Prostate gland (tissue), 2 donors: ENCODE measurements around the gene SUSD5. TPM values are rescaled to one million over a fixed set of nuclear protein-coding genes. Genes with fewer than 3 reads are reported as not detected.

ENCODE experiments used
- DNase-seq: peaks from one replicate; pipeline ENCODE4 v3.0.0-alpha.2; 2019; ENCODE audit warnings: low spot score
- H3K27ac ChIP-seq, 2 donors: fragments of 200-600 bp; sonication (generic); 2 replicates each; pipeline ENCODE4 v1.5.1; 2017 to 2019
- H3K27me3 ChIP-seq: fragments of 200-600 bp; sonication (generic); replicated peaks from 2 replicates; pipeline ENCODE4 v1.5.1; 2019; ENCODE audit not compliant: insufficient read depth
- H3K36me3 ChIP-seq, 2 donors: fragments of 200-600 bp; sonication (generic); 1 replicate in 1 of 2; 2 replicates in 1 of 2; pipeline versions ENCODE4 v1.5.1 to v1.8.1; 2017 to 2019
- H3K4me1 ChIP-seq: fragments of 200-600 bp; sonication (generic); replicated peaks from 2 replicates; pipeline ENCODE4 v1.5.1; 2019
- H3K4me3 ChIP-seq, 2 donors: fragments of 200-600 bp; sonication (generic); 2 replicates each; pipeline ENCODE4 v1.5.1; 2017 to 2019
- H3K9me3 ChIP-seq: fragments of 200-600 bp; sonication (generic); 2 replicates; pipeline ENCODE4 v1.5.1; 2017
- POLR2A ChIP-seq: fragments of 450-650 bp; IDR thresholded peaks from one replicate; pipeline ENCODE4 v1.6.1; 2016; ENCODE audit warnings: antibody characterized with exemption, mild to moderate bottlenecking
- POLR2AphosphoS5 ChIP-seq: sonication (generic); formaldehyde crosslinking; IDR thresholded peaks from one replicate; pipeline ENCODE4 v1.6.1; 2017; ENCODE audit warnings: antibody characterized with exemption
- WGBS: methylation state at CpG from one replicate; pipeline ENCODE4 v1.1.5; 2018; 5-methylcytosine and 5-hydroxymethylcytosine counted together
- intact Hi-C: fragments of 100-400 bp; cut with DNase I; formaldehyde crosslinking; loops from one replicate; pipeline ENCODE4 v1.14.2; 2022
- total RNA-seq, 2 donors: library from RNA; depleted of rRNA; stranded (reverse); fragments of >200 nt; gene quantifications; one replicate each; pipeline ENCODE4 v1.1.0, GENCODE V29; 2016
- TF ChIP-seq, protein P1 (sequence below), 4 experiments: fragments of 200-600 bp in 2 of 4; fragments of 450-650 bp in 2 of 4; sonication (generic) in 2 of 4; IDR thresholded peaks; 1 replicate in 3 of 4; 2 replicates in 1 of 4; pipeline ENCODE4 v1.5.1; 2016 to 2019; ENCODE audit warnings: antibody characterized with exemption in 4 of 4, mild to moderate bottlenecking in 2 of 4, moderate library complexity in 2 of 4

Gene SUSD5
- total RNA-seq, 2 donors from 2014 or later = 0.77 to 6.9 TPM

DNA sequence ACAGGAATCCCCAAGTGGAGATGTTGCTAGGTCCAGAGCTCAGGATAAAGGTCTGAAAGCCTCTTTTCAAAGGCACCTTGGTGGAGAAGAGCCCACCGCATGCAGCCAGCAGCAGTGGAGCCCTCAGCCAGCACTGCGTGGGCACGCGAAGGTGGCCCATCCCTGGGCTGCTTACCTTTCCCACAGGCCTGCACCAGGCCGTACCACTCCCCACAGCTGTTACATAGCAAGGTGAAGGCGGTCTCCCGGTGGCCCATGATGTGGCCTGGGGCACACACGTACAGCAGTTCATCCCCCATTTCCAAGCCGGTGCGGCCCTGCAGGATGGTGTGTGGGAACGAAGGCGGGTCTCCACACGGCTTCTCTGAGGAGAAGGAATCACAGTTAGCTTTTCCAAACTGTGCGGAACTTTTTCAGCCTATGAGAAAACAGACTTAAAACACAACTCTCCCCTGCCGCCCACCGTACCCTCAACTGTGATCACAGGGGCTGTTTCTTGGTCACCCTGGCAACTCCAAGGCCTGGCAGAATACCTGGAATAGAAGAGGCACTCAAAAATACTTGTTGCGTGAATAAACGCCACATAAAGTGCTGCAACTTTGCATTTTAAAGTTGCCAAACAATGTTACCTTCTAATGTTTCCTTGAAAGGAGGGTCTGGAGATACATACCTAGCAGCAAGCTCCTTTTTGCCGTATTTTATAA is 43.7 kb downstream of the SUSD5 start:
- Histone ChIP-seq H3K4me1 (no peaks in the 10 kb centered on the region), H3K27me3 (no peaks in the 10 kb centered on the region), H3K27ac (no peak overlapping the region), H3K4me3 (no peak overlapping the region), H3K9me3 (no peaks in the 10 kb centered on the region), H3K36me3 (no peaks in the 10 kb centered on the region)
- WGBS = 88% methylated on average over 19 of the region's 19 CpGs
- TF ChIP-seq POLR2A = no peak
- TF ChIP-seq POLR2AphosphoS5 = no peak
- TF ChIP-seq, protein P1, sequence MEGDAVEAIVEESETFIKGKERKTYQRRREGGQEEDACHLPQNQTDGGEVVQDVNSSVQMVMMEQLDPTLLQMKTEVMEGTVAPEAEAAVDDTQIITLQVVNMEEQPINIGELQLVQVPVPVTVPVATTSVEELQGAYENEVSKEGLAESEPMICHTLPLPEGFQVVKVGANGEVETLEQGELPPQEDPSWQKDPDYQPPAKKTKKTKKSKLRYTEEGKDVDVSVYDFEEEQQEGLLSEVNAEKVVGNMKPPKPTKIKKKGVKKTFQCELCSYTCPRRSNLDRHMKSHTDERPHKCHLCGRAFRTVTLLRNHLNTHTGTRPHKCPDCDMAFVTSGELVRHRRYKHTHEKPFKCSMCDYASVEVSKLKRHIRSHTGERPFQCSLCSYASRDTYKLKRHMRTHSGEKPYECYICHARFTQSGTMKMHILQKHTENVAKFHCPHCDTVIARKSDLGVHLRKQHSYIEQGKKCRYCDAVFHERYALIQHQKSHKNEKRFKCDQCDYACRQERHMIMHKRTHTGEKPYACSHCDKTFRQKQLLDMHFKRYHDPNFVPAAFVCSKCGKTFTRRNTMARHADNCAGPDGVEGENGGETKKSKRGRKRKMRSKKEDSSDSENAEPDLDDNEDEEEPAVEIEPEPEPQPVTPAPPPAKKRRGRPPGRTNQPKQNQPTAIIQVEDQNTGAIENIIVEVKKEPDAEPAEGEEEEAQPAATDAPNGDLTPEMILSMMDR (IDR thresholded peaks at IDR 0.05) = no peak
- DNase-seq = no peak
- intact Hi-C loops = no loop called here

DNA sequence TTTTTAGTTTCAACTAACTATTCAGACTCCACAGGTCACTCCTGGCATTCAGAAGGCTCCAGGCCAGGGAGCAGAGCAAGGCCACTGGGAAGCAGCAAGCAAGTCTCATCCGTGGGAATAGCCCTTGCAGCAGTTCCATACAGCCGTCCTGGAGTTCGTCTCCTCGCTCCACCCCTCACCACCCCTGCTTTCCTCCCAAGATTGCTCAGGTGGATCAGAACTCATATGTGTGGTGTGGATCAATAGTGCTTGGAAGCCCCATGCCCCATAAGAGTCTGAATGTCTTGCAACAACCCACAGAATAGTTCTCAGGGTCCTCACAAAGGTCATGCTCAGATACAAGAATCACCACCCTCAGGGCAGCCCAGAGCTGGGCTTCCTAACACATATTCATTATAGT is 44.5 kb downstream of the SUSD5 start:
- intact Hi-C loops = no loop called here
- Histone ChIP-seq H3K4me1 (no peaks in the 10 kb centered on the region), H3K4me3 (no peak overlapping the region), H3K27ac (no peak overlapping the region), H3K27me3 (no peaks in the 10 kb centered on the region), H3K36me3 (no peaks in the 10 kb centered on the region), H3K9me3 (no peaks in the 10 kb centered on the region)
- TF ChIP-seq, protein P1 (IDR thresholded peaks at IDR 0.05) = no peak
- TF ChIP-seq POLR2AphosphoS5 = no peak
- no peak for TF ChIP-seq POLR2A
- 84% methylated on average over 4 of the region's 4 CpGs for WGBS
- no peak for DNase-seq

DNA sequence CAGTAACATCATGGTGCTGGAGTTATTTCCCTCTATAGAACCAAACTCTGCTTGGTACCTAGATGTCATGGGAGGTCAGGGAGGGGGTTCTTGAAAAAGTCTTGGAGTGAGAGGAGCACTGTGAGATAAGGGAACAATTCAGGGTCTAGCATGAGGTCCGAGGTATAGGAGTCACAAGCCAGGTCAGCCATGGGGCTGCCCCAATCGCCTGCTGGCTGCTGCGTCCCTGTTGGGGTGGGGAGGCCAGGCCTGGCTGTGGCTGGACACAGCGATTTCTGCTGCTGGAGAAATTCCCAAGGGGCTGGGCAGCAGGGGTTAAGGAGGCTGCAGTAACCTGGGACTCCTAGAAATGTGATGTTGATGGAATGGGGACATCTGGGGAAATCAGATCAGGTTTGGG is 44.9 kb downstream of the SUSD5 start:
- intact Hi-C loops = no loop called here
- 82% methylated on average over 4 of the region's 4 CpGs for WGBS
- Histone ChIP-seq H3K36me3 (no peaks in the 10 kb centered on the region), H3K27ac (no peak overlapping the region), H3K27me3 (no peaks in the 10 kb centered on the region), H3K4me1 (no peaks in the 10 kb centered on the region), H3K4me3 (no peak overlapping the region), H3K9me3 (no peaks in the 10 kb centered on the region)
- TF ChIP-seq POLR2AphosphoS5 (no peak), POLR2A (no peak)
- TF ChIP-seq, protein P1 (IDR thresholded peaks at IDR 0.05) = no peak
- DNase-seq = no peak

DNA sequence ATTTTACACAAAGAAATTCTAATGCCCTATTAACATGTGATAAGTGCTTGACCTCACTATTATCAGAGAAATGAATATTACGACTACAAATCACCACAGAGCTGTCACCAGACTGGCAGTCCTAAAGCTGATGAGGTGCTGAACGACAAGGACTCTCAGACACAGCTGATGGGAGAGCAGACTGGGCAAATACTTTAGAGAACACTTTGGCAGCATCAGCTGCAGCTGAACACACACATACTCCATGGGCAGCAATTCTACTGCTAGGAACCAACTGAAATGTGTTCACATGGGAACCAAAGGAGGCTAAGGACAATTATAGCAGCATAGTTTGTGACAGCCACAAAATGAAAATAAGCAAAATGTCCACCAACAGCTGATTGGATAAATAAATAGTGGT is 45.5 kb downstream of the SUSD5 start:
- H3K27me3 ChIP-seq = no peaks in the 10 kb centered on the region
- no peak overlapping the region for H3K4me3 ChIP-seq
- intact Hi-C loops = no loop called here
- no peaks in the 10 kb centered on the region for H3K36me3 ChIP-seq
- DNase-seq = no peak
- TF ChIP-seq, protein P1 (IDR thresholded peaks at IDR 0.05) = no peak
- TF ChIP-seq POLR2A (no peak), POLR2AphosphoS5 (no peak)
- no peaks in the 10 kb centered on the region for H3K9me3 ChIP-seq
- WGBS = 4% methylated on average over 2 of the region's 2 CpGs
- no peaks in the 10 kb centered on the region for H3K4me1 ChIP-seq
- no peak overlapping the region for H3K27ac ChIP-seq

GRCh38 chr3:33171580-33171979 is 47.0 kb downstream of the SUSD5 start:
- intact Hi-C loops = no loop called here
- TF ChIP-seq POLR2A = no peak
- TF ChIP-seq POLR2AphosphoS5 = no peak
- TF ChIP-seq, protein P1 (IDR thresholded peaks at IDR 0.05) = no peak
- 57% methylated on average over 4 of the region's 4 CpGs for WGBS
- Histone ChIP-seq H3K4me1 (no peaks in the 10 kb centered on the region), H3K27me3 (no peaks in the 10 kb centered on the region), H3K27ac (no peak overlapping the region), H3K36me3 (no peaks in the 10 kb centered on the region), H3K9me3 (no peaks in the 10 kb centered on the region), H3K4me3 (no peak overlapping the region)
- DNase-seq = no peak
